C4-2B (cell line): ENCODE data around the gene FLT4.

Experiments
- H3K27ac ChIP-seq: fragments of 450-650 bp; 2 replicates; pipeline ENCODE4 v1.5.1; 2017
- CTCF ChIP-seq: fragments of 450-650 bp; conservative IDR thresholded peaks from 2 replicates; pipeline ENCODE4 v1.5.1; 2017; ENCODE audit warnings: mild to moderate bottlenecking
- ZFX ChIP-seq: fragments of 450-650 bp; IDR thresholded peaks from 2 replicates; pipeline ENCODE4 v1.6.1; 2017

FLT4 gene

GRCh38 chr5:180612683-180613082 is 36.7 kb downstream of the FLT4 start:
- no peak for TF ChIP-seq CTCF
- H3K27ac ChIP-seq: no peak overlapping the region

- no peak overlapping the region for H3K27ac ChIP-seq
- TF ChIP-seq ZFX (no peak), CTCF (no peak)
These were observed 38.1 kb downstream of the FLT4 start for GRCh38 chr5:180611140-180611850.

GRCh38 chr5:180609817-180610550 is 39.4 kb downstream of the FLT4 start:
- H3K27ac ChIP-seq: no peak overlapping the region
- TF ChIP-seq ZFX (no peak), CTCF (no peak)

GRCh38 chr5:180609386-180609785 is 40.0 kb downstream of the FLT4 start:
- TF ChIP-seq CTCF: no peak
- TF ChIP-seq ZFX: no peak
- H3K27ac ChIP-seq: no peak overlapping the region

GRCh38 chr5:180608572-180609310 is 40.7 kb downstream of the FLT4 start:
- no peak overlapping the region for H3K27ac ChIP-seq
- no peak for TF ChIP-seq ZFX
- no peak for TF ChIP-seq CTCF

- no peak overlapping the region for H3K27ac ChIP-seq
- no peak for TF ChIP-seq CTCF
- no peak for TF ChIP-seq ZFX
These were observed 41.4 kb downstream of the FLT4 start for GRCh38 chr5:180607861-180608571.
